Measurements from ENCODE around the gene PRG3.
"Not testable (repeated sequence)": the region's sequence is repeated elsewhere in the genome, so short reads cannot be mapped to it uniquely, and the experiment has no call there.

Gene PRG3

GRCh38 chr11:57358543-57358961 is 22.4 kb downstream of the PRG3 start:
- no peak for FAIRE-seq

- no peak for FAIRE-seq
Measured at GRCh38 chr11:57357856-57358255, 23.1 kb downstream of the PRG3 start.

- no peak for FAIRE-seq
Measured at GRCh38 chr11:57357310-57357709, 23.6 kb downstream of the PRG3 start.

- no peak for FAIRE-seq
Measured at GRCh38 chr11:57356268-57356667, 24.7 kb downstream of the PRG3 start.

- no peak for FAIRE-seq
Measured at GRCh38 chr11:57354699-57355098, 26.3 kb downstream of the PRG3 start.

- no peak for FAIRE-seq
Measured at GRCh38 chr11:57353852-57354251, 27.1 kb downstream of the PRG3 start.

- no peak for FAIRE-seq
Measured at GRCh38 chr11:57353446-57353845, 27.5 kb downstream of the PRG3 start.

- no peak for FAIRE-seq
Measured at GRCh38 chr11:57353036-57353435, 27.9 kb downstream of the PRG3 start.

GRCh38 chr11:57349491-57350274 is 31.3 kb downstream of the PRG3 start:
- FAIRE-seq, result no peak

- no peak for FAIRE-seq
Measured at GRCh38 chr11:57348636-57349313, 32.2 kb downstream of the PRG3 start.

GRCh38 chr11:57348052-57348451 is 32.9 kb downstream of the PRG3 start:
- FAIRE-seq, result no peak

- FAIRE-seq, result no peak
Measured at GRCh38 chr11:57347336-57347735, 33.6 kb downstream of the PRG3 start.

GRCh38 chr11:57345555-57346211 is 35.3 kb downstream of the PRG3 start:
- FAIRE-seq, result no peak

- no peak for FAIRE-seq
Measured at GRCh38 chr11:57344826-57345225, 36.1 kb downstream of the PRG3 start.

GRCh38 chr11:57343825-57344224 is 37.1 kb downstream of the PRG3 start:
- no peak for FAIRE-seq

- FAIRE-seq, result no peak
Measured at GRCh38 chr11:57342702-57343101, 38.2 kb downstream of the PRG3 start.

GRCh38 chr11:57341250-57341808 is 39.6 kb downstream of the PRG3 start:
- FAIRE-seq, result no peak

- FAIRE-seq, result no peak
Measured at GRCh38 chr11:57340039-57340615, 40.8 kb downstream of the PRG3 start.

GRCh38 chr11:57339328-57339727 is 41.6 kb downstream of the PRG3 start:
- no peak for FAIRE-seq

GRCh38 chr11:57338142-57338541 is 42.8 kb downstream of the PRG3 start, which contains the start of gene P2RX3:
Gene P2RX3 (plus strand): TSS chr11:57338352. CDS start chr11:57338551, 199 bp downstream.
- no peak for FAIRE-seq

GRCh38 chr11:57336856-57337255 is 44.1 kb downstream of the PRG3 start:
- not testable (repeated sequence) for FAIRE-seq

- FAIRE-seq, result no peak
Measured at GRCh38 chr11:57336111-57336666, 44.8 kb downstream of the PRG3 start.

All from islet of Langerhans (tissue), 1 donor.